NCI-H2171 (cell line): Measurements from ENCODE around the gene ZFAND5.

Experiments
- DNase-seq: peaks from one replicate; lab custom pipeline; 2025; lab: John Stamatoyannopoulos, UW

The ZFAND5 gene

DNA sequence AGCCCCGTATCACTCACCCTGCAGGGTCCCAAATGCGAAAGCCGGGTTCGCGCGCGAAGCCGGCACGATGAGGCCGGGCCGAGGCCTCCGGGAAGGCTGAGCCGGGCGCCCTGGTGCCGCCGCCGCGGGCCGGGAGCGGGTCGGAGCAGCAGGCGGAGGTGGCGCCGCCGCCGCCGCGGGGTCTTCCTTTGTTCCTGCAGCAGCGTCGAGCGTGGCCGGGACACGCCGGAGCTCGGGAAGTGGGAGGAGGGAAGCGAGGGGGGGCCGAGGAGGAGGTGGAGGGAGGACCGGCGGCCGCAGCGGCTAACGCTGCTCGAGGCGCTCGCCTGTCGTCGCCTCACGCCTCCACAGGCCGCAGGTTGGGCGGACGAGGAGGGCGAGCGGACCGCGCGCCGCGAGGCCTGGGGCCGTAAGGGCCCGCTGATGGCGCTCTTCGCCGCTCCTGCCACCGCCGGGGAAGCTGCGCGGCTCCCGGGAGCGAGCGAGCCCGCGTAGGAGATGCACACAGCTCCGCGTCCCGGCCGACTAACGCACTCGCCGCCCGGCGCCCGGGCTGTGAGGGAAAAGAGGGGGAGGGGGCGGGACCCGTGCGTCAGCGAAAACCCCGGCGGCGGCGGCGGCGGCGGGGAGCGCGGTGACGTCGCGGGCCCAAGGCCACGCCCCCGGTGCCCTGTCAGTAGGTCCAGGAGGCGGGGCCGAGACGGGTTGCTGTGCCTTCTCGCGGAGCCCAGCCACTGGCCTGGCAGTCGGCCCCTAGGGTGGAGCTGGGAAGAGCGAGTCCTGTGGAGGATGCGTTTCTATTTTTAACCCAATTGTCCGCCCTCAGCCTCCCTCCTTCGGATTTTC is at the start of gene ZFAND5:
Gene ZFAND5, minus strand, starts transcription at position 530 of the 846 bp plus-strand sequence. CDS start 4,430 bp downstream, outside the sequence.
- peak; percentile 96 for DNase-seq

DNA sequence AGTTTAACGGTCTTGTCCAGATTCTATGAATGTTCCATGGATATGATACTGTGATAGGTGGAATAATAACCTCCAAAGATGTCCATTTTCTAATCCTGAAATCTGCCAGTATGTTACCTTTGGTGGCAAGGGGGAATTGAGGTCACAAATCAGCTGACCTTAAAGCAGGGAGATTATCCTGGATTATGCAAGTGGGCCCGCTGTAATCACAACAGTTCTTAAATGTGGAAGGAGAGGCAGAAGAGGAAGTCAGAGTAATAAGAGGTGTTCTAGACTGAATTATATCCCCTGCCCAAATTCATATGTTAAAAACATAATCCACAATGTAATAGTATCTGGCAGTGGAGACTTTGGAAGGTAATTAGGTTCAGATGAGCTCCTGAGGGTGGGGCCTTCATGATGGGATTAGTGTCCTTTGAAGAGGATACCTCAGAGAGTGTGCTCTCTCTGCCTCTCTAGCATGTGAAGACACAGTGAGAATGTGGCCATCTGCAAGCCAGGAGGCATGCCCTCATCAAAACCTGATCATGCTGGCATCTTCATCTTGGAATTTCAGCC is 47.6 kb upstream of the ZFAND5 start:
- no peak for DNase-seq

DNA sequence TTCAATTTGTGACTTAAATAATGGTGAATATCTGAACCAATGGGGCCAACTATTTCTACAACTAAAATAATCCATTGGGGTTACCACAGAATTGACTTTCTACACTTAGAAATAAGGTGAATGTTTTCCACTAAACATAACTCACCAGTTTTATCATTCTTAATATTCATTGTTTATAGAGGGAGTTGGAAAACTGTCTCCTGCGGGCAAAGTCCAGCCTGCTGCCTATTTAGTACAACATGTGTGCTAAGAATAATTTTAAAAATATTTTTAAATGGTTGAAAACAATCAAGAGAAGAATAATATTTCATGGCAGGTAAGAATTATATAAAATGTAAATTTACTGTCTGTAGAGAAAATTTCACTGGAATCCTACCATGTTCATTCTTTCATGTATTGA is 45.2 kb upstream of the ZFAND5 start:
- DNase-seq, result no peak

DNA sequence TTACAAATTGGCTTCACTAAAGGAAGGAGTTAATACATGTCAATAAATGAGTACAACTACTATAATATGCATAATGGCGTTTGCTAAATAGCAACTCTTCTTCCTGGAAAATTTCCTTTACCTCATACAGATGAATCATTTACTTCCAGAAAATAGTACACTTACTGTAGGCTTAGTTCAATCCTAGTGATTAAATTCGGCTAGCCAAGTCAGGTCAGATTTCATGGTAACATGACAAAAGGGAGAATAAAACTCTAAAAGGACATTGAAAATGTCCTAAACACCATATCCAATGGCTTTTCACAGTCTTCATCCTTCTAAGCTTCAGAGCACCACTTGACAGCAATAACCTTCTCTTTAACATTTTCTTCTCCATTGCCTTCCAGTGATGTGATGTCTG is 42.1 kb upstream of the ZFAND5 start:
- no peak for DNase-seq

- no peak for DNase-seq
Observed at GRCh38 chr9:72402744-72403143, 37.7 kb upstream of the ZFAND5 start.

DNA sequence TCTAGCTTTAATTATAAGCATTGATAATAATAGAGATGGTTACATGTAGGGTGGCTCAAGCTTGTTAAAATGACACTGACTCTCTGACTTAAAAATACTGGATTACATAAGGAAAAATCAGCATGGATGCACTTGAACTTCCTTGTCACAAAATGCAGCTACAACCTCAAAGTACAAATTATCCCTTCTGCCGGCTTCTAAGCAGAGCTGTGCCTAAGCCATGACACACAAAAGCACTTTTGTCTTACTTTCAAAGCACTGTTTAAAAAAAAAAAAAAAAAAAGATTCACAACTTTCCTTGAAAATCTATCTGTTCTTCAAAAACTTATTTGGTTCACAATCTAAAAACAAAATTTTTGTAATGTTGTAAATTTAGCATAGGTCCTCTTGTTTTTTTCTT is 36.4 kb upstream of the ZFAND5 start:
- no peak for DNase-seq

- DNase-seq, result no peak
Observed at GRCh38 chr9:72400866-72401265, 35.9 kb upstream of the ZFAND5 start.

DNA sequence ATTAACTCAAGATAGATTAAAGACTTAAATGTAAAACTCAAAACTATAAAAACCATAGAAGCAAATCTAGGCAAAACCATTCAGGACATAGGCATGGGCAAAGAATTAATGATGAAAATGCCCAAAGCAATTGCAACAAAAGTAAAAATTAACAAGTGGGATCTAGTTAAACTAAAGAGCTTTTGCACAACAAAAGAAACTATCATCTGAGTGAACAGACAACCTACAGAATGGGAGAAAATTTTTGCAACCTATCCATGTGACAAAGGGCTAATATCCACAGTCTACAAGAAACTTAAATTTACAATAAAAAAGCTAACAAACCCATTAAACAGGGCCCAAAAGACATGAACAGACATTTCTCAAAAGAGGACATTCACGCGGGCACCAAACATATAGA is 34.4 kb upstream of the ZFAND5 start:
- no peak for DNase-seq

DNA sequence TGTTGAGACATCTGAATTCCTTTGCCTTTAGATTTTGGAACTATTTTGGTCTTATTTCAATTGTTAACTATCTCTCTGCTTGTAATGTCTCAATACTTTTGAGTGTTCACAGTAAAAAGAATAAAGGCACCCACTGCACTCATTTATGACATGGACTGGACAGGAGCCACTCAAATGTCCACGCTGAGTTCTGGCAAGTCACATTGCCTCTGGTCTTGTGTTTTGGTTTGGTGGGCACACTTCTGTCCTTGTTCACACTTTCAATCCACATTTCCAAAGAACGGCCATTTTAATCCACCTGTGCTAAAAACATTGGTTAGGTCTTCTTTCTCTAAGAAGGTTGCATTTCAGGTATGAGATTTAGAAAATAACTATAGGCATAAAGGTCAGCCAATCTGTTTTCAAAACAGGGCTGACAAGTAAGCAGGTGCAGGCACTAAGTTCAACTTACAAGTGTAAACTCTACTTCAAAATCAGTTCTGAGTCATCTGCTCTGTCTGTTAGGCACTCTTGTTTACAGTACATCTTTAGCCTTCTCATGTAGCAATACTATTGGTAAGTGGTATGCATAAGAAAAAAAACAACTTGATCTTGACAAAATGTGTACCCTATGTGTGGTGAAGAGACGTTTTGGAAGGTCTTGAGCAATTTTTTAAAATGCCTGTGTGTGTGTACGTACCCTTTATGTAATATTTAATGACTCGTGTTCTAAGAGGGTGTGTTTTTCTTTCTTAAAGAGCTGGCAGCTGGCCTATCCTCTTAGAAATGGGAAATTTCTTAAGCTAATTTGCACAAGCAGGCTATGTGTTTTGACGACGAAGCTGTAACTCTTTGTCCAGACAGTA is 31.5 kb upstream of the ZFAND5 start:
- DNase-seq, result no peak

DNA sequence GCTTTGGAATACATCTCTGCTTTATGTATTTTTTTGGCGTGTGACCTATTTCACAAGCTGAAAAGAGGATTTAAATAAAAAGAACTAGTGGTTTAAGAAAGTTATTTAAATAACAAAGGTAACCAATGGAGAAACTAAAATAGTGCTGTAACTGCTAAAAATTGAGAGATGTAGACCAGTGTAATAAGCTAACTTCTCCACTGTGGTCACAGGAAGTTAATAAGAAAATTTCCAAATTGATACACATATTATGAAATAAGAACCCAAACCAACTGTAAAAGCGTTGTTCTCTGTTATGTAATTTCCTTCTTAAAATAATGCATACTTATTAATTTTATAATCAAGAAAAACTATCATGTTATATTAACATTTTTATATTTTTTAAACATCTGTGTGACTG is 29.1 kb upstream of the ZFAND5 start:
- DNase-seq, result no peak

- no peak for DNase-seq
Observed at GRCh38 chr9:72390907-72391306, 25.9 kb upstream of the ZFAND5 start.

DNA sequence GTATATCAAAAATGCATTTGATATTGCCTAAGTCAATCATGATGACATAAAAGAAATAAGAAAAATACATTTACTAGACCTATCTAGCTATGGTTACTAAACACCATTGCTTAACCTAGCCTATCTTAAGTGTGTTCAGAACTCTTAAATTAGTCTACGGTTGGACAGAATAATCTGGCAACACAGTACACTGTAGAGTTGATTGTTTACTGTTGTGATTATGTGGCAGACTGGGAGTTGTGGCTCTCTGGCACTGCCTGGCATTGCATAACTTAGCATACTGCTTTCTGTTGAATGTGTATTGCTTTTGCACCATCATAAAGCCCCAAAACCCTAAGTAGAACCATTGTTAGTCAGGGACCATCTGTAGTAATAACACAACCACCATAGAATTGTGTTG is 21.2 kb upstream of the ZFAND5 start:
- DNase-seq, result no peak

DNA sequence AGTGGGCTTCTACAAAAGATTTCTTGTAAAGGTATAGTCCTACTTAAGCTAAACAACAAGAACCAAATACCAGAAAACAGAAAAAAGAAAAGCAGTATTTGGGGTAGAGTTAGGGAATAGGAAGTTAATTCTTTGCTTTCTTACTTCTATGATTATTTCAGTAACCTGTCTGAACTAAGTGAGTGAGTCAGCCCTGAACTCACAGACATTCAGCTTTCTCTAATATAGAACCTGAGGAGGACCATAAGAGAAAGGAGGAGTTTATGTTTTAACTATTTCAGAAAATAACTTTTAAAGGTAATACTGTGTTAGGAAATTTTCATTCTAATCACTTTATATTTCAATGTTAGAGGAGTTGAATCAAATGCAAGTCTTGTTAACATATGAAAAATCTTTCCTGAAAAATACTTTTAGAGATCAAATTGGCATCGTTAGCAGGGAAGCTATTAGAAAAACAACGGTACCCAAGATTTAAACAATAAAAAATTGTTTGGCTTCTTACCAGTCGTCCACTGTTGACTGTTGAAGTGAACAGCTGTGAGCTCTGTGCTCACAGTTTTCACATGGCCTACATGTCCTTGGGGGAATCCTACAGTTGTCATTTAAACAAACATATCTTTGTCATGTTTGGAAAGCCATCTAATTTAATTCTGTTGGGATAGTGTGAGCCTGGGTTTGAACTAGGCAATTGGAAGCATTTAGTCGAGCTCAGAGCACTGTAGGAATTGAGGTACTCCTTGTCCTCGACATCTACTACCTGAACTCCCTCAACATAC is 19.9 kb upstream of the ZFAND5 start:
- no peak for DNase-seq

DNA sequence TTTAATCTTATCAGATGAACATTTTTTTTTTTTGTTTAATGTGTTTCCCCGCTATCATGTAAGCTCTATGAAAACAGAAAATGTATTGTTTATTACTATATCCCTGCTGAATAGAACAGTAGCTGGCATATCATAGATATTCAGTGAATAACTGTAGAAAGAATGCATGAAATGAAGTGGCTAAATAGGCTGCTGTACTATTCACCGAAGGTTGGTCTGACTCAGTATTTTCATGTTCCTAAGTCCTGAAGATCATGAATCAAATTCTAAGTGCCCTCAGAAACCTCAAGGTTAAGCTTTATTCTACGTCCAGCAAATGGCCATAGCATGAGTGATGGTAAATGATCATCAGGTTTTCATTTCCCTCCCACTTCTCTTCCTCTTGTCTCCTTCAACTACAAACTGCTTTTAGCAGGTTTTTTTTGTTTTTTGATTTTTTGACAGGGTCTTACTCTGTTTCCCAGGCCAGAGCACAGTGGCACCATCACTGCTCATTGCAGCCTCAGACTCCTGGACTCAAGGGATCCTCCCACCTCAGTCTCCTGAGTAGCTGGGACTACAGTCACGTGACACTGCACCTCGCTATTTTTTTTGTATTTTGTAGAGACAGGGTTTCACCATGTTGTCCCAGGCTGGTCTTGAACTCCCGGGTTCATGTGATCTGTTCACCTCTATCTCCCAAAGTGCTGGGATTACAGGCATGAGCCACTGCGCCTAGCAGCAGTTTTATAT is 19.1 kb upstream of the ZFAND5 start:
- DNase-seq, result no peak

- no peak for DNase-seq
Observed at GRCh38 chr9:72382405-72382804, 17.4 kb upstream of the ZFAND5 start.

- no peak for DNase-seq
Observed at GRCh38 chr9:72377041-72377440, 12.0 kb upstream of the ZFAND5 start.

DNA sequence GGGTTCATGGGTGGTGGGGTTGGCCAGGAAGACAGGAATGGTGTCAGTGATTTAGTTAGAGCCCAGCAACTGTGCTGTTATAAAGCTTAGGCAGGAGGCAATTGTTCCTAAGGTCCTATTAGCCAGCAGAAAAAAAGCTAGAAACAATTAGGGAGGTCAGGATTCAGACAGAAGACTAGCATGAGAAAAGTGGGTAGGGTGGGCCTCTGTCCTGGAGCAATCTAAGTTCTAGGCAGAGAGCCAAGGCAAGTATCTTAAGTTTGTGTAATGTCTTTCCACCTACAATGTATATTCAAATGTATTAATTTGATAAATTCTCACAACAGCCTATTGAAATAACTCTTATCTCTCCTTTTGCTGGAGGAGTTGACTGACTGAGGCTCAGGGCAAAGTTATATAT is 6.1 kb upstream of the ZFAND5 start:
- no peak for DNase-seq

GRCh38 chr9:72365525-72366256 is 683 bp upstream of the ZFAND5 start:
- DNase-seq, result peak; percentile 36

DNA sequence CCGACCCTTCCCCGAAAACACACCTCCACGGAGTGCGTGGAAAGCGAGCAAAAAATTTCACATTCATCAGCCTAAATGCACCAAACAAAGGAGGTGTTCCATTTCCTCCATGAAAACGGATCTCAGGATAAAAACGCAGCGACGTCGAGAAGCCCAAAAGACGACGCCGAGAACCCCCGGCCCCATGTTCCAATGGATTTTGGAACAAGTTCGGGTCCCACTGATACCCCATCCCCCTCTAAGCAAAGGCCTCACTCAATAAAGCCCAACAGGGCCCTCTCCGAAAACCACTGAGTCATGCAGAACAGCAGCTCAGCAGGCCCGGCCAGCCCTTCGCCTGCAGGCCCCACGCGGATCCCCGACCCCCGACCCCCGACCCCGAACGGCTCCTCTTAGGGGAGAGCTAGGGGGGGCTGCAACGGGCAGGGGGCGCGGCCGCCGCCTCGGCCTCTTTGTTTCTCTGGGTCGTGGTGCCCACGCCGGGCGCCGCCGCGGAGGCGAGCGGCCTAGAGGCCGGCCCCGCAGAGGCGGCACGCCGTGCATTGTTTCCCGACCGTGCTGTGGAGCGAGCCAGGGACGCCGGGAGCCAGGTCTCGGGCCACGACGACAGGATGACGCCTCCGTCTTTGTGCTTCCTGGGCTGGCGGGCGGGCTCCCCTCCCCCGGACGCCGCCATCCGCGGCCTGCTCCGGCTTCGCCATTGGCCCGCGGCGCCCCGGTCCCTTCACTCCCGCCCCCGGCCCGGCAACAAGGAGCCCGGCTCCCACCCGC is 915 bp downstream of the ZFAND5 start:
- peak; percentile 31 for DNase-seq

DNA sequence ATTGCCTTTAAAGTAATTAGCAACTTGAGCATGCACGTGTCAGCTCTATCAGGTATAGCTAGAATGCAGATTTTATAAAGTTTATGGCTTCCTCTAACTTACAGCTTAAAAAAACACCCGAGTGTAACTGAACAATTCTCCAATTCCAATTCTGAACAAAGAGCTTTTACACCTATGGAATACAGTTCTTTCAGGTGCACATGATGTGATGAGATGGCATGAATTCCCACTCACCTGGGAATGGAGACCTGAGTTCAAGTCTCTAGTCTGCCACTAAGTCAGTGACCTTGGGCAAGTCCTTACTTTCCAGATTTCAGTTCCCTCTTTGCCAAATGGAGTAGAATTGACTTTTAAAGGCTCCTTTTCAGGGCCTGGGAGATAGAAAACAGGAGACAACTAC is 1.8 kb downstream of the ZFAND5 start:
- no peak for DNase-seq
